Breast epithelium (tissue), 3 donors: Measurements from ENCODE around the gene PPP2R3C.

ENCODE experiments used
- CTCF ChIP-seq, 3 donors: fragments of 450-650 bp; IDR thresholded peaks; one replicate each; pipeline ENCODE4 v1.5.1; 2016 to 2017; ENCODE audit warnings: antibody characterized with exemption in 3 of 3, mild to moderate bottlenecking in 3 of 3, moderate library complexity in 3 of 3
- POLR2A ChIP-seq: fragments of 450-650 bp; IDR thresholded peaks from one replicate; pipeline ENCODE4 v1.6.1; 2016; ENCODE audit warnings: antibody characterized with exemption, mild to moderate bottlenecking, moderate library complexity

GRCh38 chr14:35044939-35045797, 76.6 kb downstream of the PPP2R3C start:
- TF ChIP-seq CTCF (IDR thresholded peaks at IDR 0.05) (no peak), POLR2A (no peak)
